ENCODE results near the gene DCAF10.

The DCAF10 gene

DNA sequence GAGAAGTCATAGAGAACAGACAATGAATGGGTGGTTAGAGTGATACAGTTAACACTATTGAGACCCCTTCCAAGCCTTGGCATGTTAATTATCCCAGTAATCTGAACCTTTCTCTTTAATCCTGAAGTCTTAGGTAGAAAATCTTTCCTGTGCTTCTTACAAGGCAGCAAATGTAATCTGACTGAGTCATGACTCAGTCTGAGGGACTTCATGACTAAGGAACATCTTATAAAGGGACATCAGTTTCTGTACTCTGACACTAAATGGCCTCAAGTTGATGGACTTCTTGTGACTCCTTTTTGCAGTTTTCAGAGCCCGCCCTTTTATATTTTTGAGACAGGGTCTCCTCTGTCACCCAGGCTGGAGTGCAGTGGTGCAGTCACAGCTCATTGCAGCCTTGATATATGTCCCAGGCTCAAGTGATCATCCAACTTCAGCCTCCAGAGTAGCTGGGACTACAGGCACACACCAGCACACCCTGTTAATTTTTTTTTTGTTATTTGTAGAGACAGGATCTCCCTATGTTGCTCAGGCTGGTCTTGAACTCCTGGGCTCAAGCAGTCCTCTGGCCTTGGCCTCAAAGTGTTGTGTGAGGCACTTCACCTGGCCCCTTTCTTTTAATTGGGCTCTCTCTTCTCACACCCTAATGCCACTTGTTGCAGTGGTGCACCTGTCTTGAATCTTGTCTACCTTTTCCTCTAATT lies 25.2 kb upstream of the DCAF10 start:
- Histone ChIP-seq H3K9me3 (no peaks in the 10 kb centered on the region), H3K4me1 (ENCODE audit: control insufficient read depth in 1 of 2, insufficient read depth in 1 of 2, low read depth in 1 of 2, low read length in 1 of 2) (no peaks in the 10 kb centered on the region), H3K27ac (no peak overlapping the region), H3K27me3 (no peaks in the 10 kb centered on the region), H3K4me3 (ENCODE audit: low read depth in 1 of 2, low read length in 1 of 2) (no peak overlapping the region), H3K36me3 (peaks cover 94% of the 10 kb centered on the region)
- TF ChIP-seq, protein P1, sequence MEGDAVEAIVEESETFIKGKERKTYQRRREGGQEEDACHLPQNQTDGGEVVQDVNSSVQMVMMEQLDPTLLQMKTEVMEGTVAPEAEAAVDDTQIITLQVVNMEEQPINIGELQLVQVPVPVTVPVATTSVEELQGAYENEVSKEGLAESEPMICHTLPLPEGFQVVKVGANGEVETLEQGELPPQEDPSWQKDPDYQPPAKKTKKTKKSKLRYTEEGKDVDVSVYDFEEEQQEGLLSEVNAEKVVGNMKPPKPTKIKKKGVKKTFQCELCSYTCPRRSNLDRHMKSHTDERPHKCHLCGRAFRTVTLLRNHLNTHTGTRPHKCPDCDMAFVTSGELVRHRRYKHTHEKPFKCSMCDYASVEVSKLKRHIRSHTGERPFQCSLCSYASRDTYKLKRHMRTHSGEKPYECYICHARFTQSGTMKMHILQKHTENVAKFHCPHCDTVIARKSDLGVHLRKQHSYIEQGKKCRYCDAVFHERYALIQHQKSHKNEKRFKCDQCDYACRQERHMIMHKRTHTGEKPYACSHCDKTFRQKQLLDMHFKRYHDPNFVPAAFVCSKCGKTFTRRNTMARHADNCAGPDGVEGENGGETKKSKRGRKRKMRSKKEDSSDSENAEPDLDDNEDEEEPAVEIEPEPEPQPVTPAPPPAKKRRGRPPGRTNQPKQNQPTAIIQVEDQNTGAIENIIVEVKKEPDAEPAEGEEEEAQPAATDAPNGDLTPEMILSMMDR (IDR thresholded peaks at IDR 0.05), result no peak

DNA sequence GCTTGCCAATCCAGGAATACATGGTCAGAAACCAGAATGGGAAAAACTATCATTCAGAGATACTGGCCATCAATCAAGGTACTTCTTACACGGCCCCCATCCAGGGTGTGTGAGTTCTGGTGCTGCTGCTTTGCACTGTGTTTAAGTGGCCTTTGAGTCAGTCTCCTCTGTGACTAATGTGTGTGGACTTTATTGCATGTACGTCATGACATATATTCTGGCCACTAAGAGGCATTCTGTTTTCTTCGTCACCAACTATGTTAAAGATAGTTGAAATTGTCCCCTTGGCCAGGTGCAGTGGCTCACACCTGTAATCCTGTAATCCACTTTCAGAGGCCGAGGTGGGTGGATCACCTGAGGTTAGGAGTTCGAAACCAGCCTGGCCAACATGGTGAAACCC lies 24.3 kb upstream of the DCAF10 start:
- peaks cover 95% of the 10 kb centered on the region for H3K36me3 ChIP-seq

DNA sequence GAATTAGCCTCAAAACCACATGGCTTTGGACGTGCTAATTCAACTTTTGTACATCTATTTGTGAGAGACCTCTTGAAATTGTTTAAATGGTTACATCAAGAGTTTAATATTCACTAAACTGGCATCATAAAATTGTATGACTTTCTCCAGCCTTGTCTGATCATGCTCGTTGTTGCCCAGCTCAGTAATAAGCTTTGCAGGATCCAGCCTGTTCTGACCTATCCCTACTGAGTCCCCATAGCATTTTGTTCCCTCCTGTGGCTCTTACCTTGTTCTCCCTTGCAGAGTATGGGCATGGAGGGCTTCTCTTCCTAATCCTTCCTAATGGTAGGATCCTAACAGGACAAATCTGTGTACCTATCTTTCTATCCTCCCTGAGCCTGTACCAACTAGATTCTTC lies 22.1 kb upstream of the DCAF10 start:
- peaks cover 11 to 19% of the 10 kb centered on the region in 2 experiments for H3K4me1 ChIP-seq (ENCODE audit: control insufficient read depth in 1 of 2, insufficient read depth in 1 of 2, low read depth in 1 of 2, low read length in 1 of 2)
- no peaks in the 10 kb centered on the region for H3K9me3 ChIP-seq
- H3K27me3 ChIP-seq, result no peaks in the 10 kb centered on the region
- no peak overlapping the region for H3K4me3 ChIP-seq (ENCODE audit: low read depth in 1 of 2, low read length in 1 of 2)
- TF ChIP-seq, protein P1 (IDR thresholded peaks at IDR 0.05), result no peak
- peaks cover 96% of the 10 kb centered on the region for H3K36me3 ChIP-seq
- H3K27ac ChIP-seq, result no peak overlapping the region

More for the DNA sequence above, 24.3 kb upstream of the DCAF10 start:
- Histone ChIP-seq H3K27ac (no peak overlapping the region), H3K27me3 (no peaks in the 10 kb centered on the region), H3K9me3 (no peaks in the 10 kb centered on the region), H3K4me3 (ENCODE audit: low read depth in 1 of 2, low read length in 1 of 2) (no peak overlapping the region), H3K4me1 (ENCODE audit: control insufficient read depth in 1 of 2, insufficient read depth in 1 of 2, low read depth in 1 of 2, low read length in 1 of 2) (no peaks in the 10 kb centered on the region)
- TF ChIP-seq, protein P1 (IDR thresholded peaks at IDR 0.05), result no peak

DNA sequence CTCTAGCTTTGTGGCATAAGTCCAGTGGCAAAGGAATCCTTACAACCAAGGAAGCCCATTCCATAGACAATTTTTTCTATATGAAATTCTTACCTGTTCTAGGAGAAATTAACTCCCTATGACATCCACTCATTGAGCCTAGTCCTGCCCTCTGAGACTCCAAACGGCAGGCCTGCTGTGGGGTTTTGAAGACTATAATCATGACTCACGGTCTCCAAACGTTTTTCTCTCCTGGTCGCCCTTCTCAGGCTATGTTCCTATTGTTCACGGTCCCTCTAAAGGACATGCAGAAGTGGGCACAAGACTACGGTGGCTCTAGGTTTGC lies 16.3 kb upstream of the DCAF10 start:
- TF ChIP-seq, protein P1 (IDR thresholded peaks at IDR 0.05), result no peak
- Histone ChIP-seq H3K4me3 (ENCODE audit: low read depth in 1 of 2, low read length in 1 of 2) (peak overlapping the region; percentile 63 to 89), H3K4me1 (ENCODE audit: control insufficient read depth in 1 of 2, insufficient read depth in 1 of 2, low read depth in 1 of 2, low read length in 1 of 2) (peaks cover 61 to 75% of the 10 kb centered on the region in 2 experiments), H3K9me3 (no peaks in the 10 kb centered on the region), H3K27ac (peak overlapping the region; percentile 90), H3K36me3 (peaks cover 45% of the 10 kb centered on the region), H3K27me3 (no peaks in the 10 kb centered on the region)

DNA sequence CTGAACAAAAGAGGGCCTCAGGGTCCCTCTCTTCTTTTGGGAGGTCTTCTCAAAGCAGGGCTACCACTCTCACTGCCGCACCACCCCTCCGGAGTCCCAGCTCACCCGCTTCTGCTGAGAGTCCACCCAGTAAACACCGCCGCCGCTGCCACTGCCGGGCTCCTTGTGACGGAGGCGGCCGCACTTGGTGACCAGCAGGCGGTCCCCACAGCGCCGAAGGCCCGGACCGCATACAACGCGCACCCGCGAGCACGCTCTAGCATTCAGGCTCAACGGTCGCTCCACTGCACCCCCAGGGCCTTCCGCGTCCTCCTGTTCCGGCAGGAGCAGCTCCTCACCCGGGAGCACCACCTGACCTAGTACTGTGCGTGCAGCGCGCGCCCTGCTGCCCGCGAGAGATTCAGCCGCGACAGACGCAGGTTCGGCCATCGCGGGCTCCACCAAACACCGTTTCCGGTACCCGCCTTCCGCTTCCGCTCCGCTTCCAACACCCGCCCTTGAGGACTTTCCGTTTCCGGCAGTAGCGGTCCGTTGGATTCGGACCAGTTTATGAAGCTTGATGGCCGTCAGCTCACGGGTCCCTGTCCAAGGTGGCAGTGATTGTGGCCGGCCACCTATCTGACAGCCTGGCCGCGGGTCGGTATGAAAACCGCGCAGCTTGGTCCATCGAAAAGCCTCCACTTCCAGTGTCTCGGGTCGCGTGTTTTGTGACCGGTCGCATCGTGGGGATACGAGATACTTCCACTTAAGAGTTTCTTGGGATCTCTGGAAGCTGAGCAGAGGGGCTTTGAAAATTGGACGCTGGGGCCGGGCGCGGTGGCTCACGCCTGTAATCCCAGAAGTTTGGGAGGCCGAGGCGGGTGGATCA lies 15.7 kb upstream of the DCAF10 start, which contains the start of gene EXOSC3:
Gene EXOSC3 (minus strand): TSS at position 449 of the 868 bp plus-strand sequence. CDS start 20 bp downstream, at position 429.
- no peaks in the 10 kb centered on the region for H3K27me3 ChIP-seq
- TF ChIP-seq, protein P1 (IDR thresholded peaks at IDR 0.05), result peak; percentile 17
- no peaks in the 10 kb centered on the region for H3K9me3 ChIP-seq
- peaks cover 66 to 81% of the 10 kb centered on the region in 2 experiments for H3K4me1 ChIP-seq (ENCODE audit: control insufficient read depth in 1 of 2, insufficient read depth in 1 of 2, low read depth in 1 of 2, low read length in 1 of 2)
- peaks cover 39% of the 10 kb centered on the region for H3K36me3 ChIP-seq
- peak within 1 kb of the TSS; percentile 63 to 89 for H3K4me3 ChIP-seq (ENCODE audit: low read depth in 1 of 2, low read length in 1 of 2)
- peak within 1 kb of the TSS; percentile 90 for H3K27ac ChIP-seq
